ENCODE data around the gene DCC. TPM values are rescaled to one million over a fixed set of nuclear protein-coding genes. Genes with fewer than 3 reads are reported as not detected.
A peak's percentile ranks its signal among the peaks of the same experiment; 100 is the strongest.

Gene DCC
- total and polyA plus RNA-seq, 2 of the 8 experiments (the other 6 are each of a cell fraction or from before 2014, with no cell fraction given) = 0.14 to 1.4 TPM

- peak; percentile 84 for TF ChIP-seq MAFK (IDR thresholded peaks at IDR 0.05; ENCODE audit: low read depth, low read length)
- TF ChIP-seq NANOG (IDR thresholded peaks at IDR 0.05; ENCODE audit: insufficient read depth, low read depth, low read length, poor library complexity, severe bottlenecking) = no peak
- no peak for TF ChIP-seq SRF (IDR thresholded peaks at IDR 0.05; ENCODE audit: low read depth, low read length)
- TF ChIP-seq, protein P1, sequence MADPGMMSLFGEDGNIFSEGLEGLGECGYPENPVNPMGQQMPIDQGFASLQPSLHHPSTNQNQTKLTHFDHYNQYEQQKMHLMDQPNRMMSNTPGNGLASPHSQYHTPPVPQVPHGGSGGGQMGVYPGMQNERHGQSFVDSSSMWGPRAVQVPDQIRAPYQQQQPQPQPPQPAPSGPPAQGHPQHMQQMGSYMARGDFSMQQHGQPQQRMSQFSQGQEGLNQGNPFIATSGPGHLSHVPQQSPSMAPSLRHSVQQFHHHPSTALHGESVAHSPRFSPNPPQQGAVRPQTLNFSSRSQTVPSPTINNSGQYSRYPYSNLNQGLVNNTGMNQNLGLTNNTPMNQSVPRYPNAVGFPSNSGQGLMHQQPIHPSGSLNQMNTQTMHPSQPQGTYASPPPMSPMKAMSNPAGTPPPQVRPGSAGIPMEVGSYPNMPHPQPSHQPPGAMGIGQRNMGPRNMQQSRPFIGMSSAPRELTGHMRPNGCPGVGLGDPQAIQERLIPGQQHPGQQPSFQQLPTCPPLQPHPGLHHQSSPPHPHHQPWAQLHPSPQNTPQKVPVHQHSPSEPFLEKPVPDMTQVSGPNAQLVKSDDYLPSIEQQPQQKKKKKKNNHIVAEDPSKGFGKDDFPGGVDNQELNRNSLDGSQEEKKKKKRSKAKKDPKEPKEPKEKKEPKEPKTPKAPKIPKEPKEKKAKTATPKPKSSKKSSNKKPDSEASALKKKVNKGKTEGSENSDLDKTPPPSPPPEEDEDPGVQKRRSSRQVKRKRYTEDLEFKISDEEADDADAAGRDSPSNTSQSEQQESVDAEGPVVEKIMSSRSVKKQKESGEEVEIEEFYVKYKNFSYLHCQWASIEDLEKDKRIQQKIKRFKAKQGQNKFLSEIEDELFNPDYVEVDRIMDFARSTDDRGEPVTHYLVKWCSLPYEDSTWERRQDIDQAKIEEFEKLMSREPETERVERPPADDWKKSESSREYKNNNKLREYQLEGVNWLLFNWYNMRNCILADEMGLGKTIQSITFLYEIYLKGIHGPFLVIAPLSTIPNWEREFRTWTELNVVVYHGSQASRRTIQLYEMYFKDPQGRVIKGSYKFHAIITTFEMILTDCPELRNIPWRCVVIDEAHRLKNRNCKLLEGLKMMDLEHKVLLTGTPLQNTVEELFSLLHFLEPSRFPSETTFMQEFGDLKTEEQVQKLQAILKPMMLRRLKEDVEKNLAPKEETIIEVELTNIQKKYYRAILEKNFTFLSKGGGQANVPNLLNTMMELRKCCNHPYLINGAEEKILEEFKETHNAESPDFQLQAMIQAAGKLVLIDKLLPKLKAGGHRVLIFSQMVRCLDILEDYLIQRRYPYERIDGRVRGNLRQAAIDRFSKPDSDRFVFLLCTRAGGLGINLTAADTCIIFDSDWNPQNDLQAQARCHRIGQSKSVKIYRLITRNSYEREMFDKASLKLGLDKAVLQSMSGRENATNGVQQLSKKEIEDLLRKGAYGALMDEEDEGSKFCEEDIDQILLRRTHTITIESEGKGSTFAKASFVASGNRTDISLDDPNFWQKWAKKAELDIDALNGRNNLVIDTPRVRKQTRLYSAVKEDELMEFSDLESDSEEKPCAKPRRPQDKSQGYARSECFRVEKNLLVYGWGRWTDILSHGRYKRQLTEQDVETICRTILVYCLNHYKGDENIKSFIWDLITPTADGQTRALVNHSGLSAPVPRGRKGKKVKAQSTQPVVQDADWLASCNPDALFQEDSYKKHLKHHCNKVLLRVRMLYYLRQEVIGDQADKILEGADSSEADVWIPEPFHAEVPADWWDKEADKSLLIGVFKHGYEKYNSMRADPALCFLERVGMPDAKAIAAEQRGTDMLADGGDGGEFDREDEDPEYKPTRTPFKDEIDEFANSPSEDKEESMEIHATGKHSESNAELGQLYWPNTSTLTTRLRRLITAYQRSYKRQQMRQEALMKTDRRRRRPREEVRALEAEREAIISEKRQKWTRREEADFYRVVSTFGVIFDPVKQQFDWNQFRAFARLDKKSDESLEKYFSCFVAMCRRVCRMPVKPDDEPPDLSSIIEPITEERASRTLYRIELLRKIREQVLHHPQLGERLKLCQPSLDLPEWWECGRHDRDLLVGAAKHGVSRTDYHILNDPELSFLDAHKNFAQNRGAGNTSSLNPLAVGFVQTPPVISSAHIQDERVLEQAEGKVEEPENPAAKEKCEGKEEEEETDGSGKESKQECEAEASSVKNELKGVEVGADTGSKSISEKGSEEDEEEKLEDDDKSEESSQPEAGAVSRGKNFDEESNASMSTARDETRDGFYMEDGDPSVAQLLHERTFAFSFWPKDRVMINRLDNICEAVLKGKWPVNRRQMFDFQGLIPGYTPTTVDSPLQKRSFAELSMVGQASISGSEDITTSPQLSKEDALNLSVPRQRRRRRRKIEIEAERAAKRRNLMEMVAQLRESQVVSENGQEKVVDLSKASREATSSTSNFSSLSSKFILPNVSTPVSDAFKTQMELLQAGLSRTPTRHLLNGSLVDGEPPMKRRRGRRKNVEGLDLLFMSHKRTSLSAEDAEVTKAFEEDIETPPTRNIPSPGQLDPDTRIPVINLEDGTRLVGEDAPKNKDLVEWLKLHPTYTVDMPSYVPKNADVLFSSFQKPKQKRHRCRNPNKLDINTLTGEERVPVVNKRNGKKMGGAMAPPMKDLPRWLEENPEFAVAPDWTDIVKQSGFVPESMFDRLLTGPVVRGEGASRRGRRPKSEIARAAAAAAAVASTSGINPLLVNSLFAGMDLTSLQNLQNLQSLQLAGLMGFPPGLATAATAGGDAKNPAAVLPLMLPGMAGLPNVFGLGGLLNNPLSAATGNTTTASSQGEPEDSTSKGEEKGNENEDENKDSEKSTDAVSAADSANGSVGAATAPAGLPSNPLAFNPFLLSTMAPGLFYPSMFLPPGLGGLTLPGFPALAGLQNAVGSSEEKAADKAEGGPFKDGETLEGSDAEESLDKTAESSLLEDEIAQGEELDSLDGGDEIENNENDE (IDR thresholded peaks at IDR 0.05; ENCODE audit: insufficient replicate concordance, low read length) = no peak
- no peak for TF ChIP-seq EP300 (IDR thresholded peaks at IDR 0.05; ENCODE audit: borderline replicate concordance in 1 of 2, low read depth in 2 of 2, low read length in 2 of 2)
- no peak for TF ChIP-seq BCL11A (IDR thresholded peaks at IDR 0.05; ENCODE audit: low read depth in 2 of 2, low read length in 2 of 2)
- TF ChIP-seq ASH2L (IDR thresholded peaks at IDR 0.05; ENCODE audit: low read length) = no peak
These were observed 530.2 kb downstream of the DCC start (continued) for GRCh38 chr18:52869942-52870907.

Data from H1 (cell line).